Measurements from ENCODE around the gene RTN1.

Gene RTN1

DNA sequence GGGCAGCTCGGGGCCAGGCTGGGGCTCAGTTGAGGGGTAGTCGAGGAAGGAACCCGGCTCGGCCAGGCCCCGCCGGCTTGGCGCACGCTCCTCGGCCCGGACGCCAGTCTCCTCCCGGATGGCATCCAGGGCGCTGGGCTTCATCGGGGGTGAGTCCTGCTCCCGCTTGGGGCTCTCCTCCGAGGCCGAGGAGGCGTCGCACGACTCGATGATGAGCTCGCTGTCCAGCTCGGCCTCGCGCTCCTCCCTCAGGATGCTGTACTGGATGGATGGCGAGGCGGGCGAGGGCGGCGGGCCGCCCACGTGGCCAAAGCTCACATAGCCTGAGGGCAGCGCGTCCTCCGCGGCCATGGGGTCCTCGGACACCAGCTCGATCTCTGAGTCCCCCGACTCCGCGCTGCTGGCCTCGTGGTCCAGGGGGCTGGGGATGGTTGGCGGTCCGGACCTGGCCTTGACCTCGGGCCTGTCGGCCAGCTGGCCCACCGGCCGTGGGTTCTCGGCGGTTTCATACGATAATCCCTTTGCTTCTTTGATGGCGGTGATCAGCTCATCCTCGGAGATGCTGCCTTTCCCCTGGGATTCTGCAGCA lies 143.4 kb downstream of the RTN1 start:
- H3K4me3 Mint-ChIP-seq: no peak overlapping the region
- H3K4me1 Mint-ChIP-seq (ENCODE audit: low read depth): no peaks in the 10 kb centered on the region
- no peaks in the 10 kb centered on the region for H3K36me3 Mint-ChIP-seq
- H3K9me3 Mint-ChIP-seq (ENCODE audit: low read depth): no peaks in the 10 kb centered on the region
- no peak overlapping the region for H3K27ac Mint-ChIP-seq
- peaks cover 3% of the 10 kb centered on the region for H3K27me3 Mint-ChIP-seq

DNA sequence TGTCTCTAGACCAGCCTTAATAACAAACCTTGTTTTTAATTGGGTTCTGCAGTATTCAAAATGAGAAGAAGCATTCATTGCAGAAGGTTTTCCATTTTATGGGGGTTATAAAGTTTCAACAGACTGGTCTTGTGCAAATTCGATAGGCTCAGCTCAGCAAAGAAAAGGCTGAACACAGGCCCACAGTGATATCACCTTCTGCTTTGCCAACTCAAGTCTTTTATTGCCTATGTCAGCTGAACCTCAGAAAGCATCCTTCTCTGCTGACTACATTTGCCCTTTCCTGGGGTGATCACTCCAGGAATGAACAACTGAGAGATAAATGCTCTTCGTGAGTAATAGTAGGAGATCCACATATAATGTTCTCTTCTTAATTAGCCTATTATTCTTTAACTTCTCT lies 159.5 kb downstream of the RTN1 start:
- H3K4me3 Mint-ChIP-seq: no peak overlapping the region
- no peaks in the 10 kb centered on the region for H3K36me3 Mint-ChIP-seq
- no peaks in the 10 kb centered on the region for H3K4me1 Mint-ChIP-seq (ENCODE audit: low read depth)
- peaks cover 7% of the 10 kb centered on the region for H3K27me3 Mint-ChIP-seq
- no peak overlapping the region for H3K27ac Mint-ChIP-seq
- H3K9me3 Mint-ChIP-seq (ENCODE audit: low read depth): no peaks in the 10 kb centered on the region

DNA sequence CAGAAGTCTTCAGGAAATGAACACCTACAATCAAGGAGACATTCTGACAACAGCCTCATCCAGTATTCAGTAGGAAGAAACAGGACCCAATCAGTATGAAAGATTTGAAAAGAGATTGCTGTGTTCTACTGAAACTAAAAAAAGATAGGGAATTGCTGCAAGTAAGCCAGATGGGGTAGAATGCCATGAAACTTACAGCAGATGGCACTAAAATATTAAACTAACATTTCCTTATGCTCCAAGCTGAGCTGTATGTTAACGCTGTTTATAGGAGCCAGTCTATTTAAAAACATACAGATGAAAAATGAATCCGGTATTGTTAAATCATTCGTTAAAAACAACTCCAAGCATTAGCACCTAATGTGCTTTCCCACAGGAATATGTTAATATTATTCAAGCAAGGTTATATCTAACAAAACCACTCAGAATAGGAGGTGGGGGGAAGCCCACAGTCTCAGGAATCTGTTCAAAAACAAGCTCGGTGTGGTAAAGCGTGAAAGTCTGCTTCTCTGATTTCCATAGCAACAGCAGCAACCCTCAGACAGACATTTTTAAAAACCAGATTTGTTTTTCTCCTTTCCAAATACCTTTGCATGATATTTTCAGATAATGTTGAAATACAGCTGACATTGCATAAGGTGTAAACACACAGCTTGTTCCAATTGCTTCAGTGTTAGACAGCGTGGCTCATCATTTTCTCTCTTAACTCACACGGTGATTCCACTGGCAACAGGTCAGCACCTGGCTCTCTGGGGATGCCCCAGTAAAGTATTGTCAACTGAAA lies 162.6 kb downstream of the RTN1 start:
- H3K9me3 Mint-ChIP-seq (ENCODE audit: low read depth): no peaks in the 10 kb centered on the region
- no peak overlapping the region for H3K4me3 Mint-ChIP-seq
- peaks cover 1% of the 10 kb centered on the region for H3K27me3 Mint-ChIP-seq
- H3K4me1 Mint-ChIP-seq (ENCODE audit: low read depth): no peaks in the 10 kb centered on the region
- no peaks in the 10 kb centered on the region for H3K36me3 Mint-ChIP-seq
- H3K27ac Mint-ChIP-seq: no peak overlapping the region

DNA sequence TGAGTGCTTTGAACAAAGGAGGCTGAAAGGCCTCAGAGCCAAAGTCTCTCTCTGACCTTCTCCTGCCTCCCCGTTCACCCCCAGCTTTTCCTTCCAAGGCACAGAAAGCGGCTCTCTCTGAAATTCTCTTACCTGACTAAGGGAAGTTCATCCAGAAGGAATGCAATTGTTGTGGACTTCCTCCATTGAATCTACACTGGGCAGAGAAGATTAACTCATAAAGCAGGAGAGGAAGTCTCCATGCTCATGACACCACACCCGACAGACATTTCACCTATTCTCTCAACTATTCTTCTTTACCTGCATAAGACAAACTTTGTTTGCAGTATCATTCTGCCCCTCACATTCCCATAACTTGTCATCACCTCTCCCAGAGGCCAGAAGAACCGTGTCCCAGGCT lies 164.7 kb downstream of the RTN1 start:
- H3K9me3 Mint-ChIP-seq (ENCODE audit: low read depth): no peaks in the 10 kb centered on the region
- no peaks in the 10 kb centered on the region for H3K36me3 Mint-ChIP-seq
- H3K4me3 Mint-ChIP-seq: no peak overlapping the region
- peaks cover 1% of the 10 kb centered on the region for H3K27me3 Mint-ChIP-seq
- no peaks in the 10 kb centered on the region for H3K4me1 Mint-ChIP-seq (ENCODE audit: low read depth)
- no peak overlapping the region for H3K27ac Mint-ChIP-seq

DNA sequence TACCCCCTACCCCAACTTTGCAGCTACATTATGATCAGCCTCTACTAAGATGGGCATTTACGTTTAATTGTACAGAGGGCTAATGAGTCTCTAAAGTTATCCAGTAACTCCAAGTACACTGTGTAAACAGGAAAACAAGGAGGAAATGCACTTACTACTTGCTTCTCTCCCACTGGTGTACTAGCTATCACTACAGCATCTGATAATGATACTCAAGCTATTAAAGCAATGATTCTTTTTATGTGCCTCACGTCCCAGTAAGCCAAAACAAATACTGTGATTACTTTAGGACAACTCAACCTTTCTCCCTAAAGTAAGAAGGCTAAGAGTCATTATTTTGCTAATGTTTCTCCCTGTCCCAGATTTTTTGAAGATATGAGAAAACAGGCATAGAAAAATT lies 165.3 kb downstream of the RTN1 start:
- no peak overlapping the region for H3K27ac Mint-ChIP-seq
- H3K27me3 Mint-ChIP-seq: no peaks in the 10 kb centered on the region
- H3K4me1 Mint-ChIP-seq (ENCODE audit: low read depth): no peaks in the 10 kb centered on the region
- H3K36me3 Mint-ChIP-seq: no peaks in the 10 kb centered on the region
- H3K9me3 Mint-ChIP-seq (ENCODE audit: low read depth): no peaks in the 10 kb centered on the region
- no peak overlapping the region for H3K4me3 Mint-ChIP-seq

DNA sequence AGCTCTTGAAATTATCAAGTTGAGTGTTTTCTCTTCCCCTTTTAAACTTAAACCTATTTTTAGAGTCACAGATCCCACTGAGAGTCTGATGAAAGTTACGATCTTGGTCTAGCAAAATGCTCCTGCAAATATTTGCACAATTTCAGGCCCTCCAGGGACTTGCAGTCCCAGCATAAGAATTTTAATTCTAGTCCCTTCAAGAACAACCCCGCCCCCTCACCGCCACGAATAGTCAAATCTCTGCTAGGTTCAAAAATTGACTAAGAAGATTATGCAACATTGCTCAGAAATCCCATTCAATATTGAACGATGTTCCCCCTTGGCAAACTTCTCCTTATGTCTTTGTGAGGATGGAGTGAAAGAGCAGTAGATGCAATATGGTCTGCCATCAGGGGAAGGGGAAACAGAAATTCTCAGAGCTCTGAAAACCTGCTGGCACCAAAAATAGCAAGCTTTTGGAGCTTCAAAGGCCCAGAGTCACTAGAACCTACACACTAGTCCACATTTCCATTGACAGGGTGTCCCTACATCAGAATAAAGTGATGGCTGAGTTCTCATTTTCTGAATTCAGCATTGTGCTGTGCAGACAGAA lies 166.4 kb downstream of the RTN1 start:
- no peaks in the 10 kb centered on the region for H3K4me1 Mint-ChIP-seq (ENCODE audit: low read depth)
- H3K9me3 Mint-ChIP-seq (ENCODE audit: low read depth): no peaks in the 10 kb centered on the region
- H3K27ac Mint-ChIP-seq: no peak overlapping the region
- no peaks in the 10 kb centered on the region for H3K36me3 Mint-ChIP-seq
- H3K4me3 Mint-ChIP-seq: no peak overlapping the region
- peaks cover 3% of the 10 kb centered on the region for H3K27me3 Mint-ChIP-seq

DNA sequence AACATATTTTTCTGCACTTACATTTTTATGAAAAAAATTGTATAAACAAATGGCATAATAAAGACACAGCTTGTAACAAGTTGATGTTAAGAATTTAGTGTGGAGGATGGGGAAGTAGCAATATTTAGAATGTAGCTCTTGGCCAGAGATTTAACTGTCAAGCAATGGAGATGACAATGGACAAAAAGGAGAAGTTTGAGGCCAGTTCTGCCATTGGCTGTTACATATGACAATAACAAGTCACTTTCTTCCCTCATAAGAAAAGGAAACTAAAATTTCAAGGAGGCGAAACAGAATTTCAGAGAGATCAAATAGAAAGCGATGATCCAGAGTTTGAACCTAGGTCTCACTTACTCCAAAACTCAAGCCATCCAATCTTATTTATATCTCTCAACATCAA lies 171.1 kb downstream of the RTN1 start:
- H3K4me3 Mint-ChIP-seq: no peak overlapping the region
- H3K27me3 Mint-ChIP-seq: peaks cover 6% of the 10 kb centered on the region
- no peaks in the 10 kb centered on the region for H3K36me3 Mint-ChIP-seq
- no peaks in the 10 kb centered on the region for H3K4me1 Mint-ChIP-seq (ENCODE audit: low read depth)
- H3K9me3 Mint-ChIP-seq (ENCODE audit: low read depth): no peaks in the 10 kb centered on the region
- H3K27ac Mint-ChIP-seq: no peak overlapping the region

DNA sequence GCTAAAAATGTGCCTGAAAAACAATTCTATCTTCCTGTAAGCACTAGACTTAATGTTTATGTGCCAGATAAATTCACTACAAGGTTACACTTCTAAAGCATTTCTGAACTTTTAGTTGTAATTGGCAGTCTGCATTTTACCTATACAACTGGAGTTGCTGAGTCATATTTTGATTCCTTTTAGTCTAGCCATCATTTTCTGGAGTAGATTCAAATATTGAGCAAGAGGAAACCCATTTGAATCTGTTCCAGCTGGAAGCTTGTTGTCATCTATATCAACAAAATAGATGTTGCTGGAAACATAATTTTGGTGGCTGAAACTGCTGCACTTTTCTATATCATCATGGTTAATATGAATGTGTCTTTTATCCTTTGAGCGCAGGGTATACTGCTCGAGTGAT lies 171.8 kb downstream of the RTN1 start:
- Mint-ChIP-seq H3K27me3 (peaks cover 6% of the 10 kb centered on the region), H3K27ac (no peak overlapping the region), H3K4me1 (ENCODE audit: low read depth) (no peaks in the 10 kb centered on the region), H3K4me3 (no peak overlapping the region), H3K9me3 (ENCODE audit: low read depth) (no peaks in the 10 kb centered on the region), H3K36me3 (no peaks in the 10 kb centered on the region)

DNA sequence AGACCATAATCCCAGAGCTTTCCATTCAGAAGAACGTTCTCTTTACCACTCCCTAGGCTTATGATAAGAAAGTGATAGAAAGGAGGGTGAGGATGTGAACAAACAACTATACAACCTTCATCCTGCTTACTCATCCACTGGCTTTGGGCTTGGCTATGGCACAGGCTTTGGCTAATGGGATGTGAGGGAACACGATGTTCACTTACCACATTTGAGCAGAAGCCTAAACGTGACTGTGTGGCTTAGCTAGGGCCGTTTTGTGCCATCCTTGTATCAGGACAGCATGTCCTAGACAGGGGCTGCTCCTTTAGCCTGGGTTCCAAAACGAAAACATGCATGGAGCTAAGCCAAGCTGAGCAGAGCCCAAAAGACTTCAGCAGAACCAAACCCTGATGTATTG lies 175.4 kb downstream of the RTN1 start:
- Mint-ChIP-seq H3K27ac (no peak overlapping the region), H3K27me3 (peaks cover 10% of the 10 kb centered on the region), H3K36me3 (no peaks in the 10 kb centered on the region), H3K9me3 (ENCODE audit: low read depth) (no peaks in the 10 kb centered on the region), H3K4me3 (no peak overlapping the region), H3K4me1 (ENCODE audit: low read depth) (no peaks in the 10 kb centered on the region)

DNA sequence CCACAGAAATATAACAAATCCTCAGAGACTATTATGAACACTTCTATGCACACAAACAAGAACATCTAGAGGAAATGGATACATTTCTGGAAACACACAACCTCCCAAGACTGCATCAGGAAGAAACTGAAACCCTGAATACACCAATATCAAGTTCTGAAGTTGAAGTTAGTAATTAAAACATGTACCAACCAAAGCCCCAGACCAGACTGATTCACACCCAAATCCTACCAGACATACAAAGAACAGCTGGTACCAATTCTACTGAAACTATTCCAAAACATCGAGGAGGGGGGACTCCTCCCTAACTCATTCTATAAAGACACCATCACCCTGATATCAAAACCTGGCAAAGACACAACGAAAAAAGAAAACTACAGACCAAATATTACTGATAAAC lies 179.3 kb downstream of the RTN1 start:
- Mint-ChIP-seq H3K27ac (no peak overlapping the region), H3K4me1 (ENCODE audit: low read depth) (no peaks in the 10 kb centered on the region), H3K9me3 (ENCODE audit: low read depth) (no peaks in the 10 kb centered on the region), H3K36me3 (no peaks in the 10 kb centered on the region), H3K27me3 (peaks cover 22% of the 10 kb centered on the region), H3K4me3 (no peak overlapping the region)

DNA sequence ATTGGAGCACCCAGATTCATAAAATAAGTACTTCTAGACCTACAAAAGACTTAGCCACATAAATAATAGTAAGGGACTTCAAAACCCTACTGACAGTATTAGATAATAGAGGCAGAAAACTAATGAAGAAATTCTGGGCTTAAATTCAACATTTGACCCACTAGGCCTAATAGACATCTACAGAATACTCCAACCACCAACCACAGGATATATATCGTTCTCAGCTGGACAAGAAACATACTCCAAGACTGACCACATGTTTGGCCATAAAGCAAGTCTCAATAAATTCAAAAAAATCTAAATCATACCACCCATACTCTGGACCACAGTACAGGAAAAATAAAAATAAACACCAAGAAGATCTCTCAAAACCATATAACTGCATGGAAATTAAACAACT lies 180.2 kb downstream of the RTN1 start:
- Mint-ChIP-seq H3K9me3 (ENCODE audit: low read depth) (no peaks in the 10 kb centered on the region), H3K27ac (no peak overlapping the region), H3K4me3 (no peak overlapping the region), H3K4me1 (ENCODE audit: low read depth) (no peaks in the 10 kb centered on the region), H3K36me3 (no peaks in the 10 kb centered on the region), H3K27me3 (peaks cover 22% of the 10 kb centered on the region)

DNA sequence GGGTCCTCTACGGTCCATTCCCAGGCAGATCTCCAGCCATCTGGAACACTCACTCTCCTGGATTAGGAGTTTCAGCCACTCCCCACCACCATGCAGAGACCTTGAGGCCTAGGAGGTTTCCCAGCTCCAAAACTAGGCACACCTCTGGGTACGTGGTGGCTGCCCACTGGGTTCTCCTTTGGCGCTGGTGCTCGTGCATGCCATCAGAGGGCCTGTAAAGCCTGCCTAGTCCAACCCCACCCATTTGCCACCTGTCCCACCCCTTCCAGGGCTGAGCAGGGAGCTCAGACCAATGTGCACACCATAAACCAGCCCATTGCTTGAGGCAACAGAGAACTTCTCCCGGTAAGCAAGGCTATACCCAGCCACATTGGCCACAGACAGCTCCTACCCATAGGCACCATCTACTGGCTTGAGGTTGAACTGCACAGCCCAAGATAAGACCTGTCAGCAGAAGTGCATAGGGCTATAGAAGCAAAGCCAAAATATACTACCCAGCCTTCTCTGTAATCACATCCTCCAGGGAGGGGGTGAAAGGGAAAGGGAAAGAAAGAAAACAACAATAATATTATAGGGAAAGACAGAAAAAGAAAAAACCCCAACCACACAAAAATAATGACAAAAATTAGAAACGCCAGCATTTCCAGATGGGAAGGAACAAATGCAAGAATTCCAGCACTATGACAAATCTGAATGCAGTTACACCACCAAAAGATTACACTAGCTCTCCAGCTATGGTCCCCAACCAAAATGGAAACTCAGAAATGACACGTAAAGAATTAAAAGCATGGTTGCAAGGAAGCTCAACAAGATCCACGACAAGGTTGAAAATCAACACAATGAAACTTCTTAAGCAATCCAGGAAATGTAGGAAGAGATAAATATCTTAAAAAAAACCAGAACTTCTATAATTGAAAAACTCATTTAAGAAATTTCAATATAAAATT lies 182.1 kb downstream of the RTN1 start:
- Mint-ChIP-seq H3K36me3 (no peaks in the 10 kb centered on the region), H3K4me1 (ENCODE audit: low read depth) (no peaks in the 10 kb centered on the region), H3K4me3 (no peak overlapping the region), H3K27ac (no peak overlapping the region), H3K27me3 (peaks cover 24% of the 10 kb centered on the region), H3K9me3 (ENCODE audit: low read depth) (no peaks in the 10 kb centered on the region)

DNA sequence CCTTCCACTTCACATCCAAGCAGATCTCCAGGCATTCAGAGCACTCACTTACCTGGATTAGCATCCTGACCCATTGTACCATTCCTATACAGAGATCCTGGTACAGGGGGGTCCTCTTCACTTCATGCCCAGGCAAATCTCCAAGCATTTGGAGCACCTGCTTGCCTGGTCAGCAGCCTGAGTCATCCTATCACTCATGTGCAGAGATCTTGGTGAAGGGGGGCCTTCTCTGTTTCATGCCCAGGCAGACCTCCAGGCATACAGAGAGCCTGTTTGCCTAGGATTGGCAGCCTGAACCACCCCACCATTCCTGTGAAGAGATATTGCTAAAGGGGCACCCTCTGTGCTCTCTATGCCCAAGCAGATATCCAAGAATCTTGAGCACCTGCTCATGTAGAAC lies 182.9 kb downstream of the RTN1 start:
- Mint-ChIP-seq H3K27ac (no peak overlapping the region), H3K9me3 (ENCODE audit: low read depth) (no peaks in the 10 kb centered on the region), H3K4me1 (ENCODE audit: low read depth) (no peaks in the 10 kb centered on the region), H3K27me3 (peaks cover 25% of the 10 kb centered on the region), H3K4me3 (no peak overlapping the region), H3K36me3 (no peaks in the 10 kb centered on the region)

DNA sequence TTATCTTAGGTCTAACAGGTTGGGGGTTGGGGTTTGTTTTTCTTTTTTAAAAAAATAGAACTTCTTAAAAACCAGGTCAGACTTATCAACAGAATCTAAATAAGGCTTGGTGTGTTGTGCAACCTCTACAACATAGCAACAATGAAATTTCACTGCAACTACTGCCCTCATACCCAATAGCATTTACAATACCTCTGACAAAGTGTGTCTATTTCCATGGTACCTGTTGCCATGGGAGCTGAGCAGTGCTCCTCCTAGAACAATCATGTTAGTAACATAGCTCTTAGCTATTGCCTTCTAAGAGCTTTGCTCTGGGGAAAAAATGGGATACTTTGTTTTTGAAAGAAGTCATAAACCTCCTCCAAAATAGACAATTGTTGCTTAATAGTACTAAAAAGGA lies 190.7 kb downstream of the RTN1 start:
- no peak overlapping the region for H3K27ac Mint-ChIP-seq
- no peaks in the 10 kb centered on the region for H3K9me3 Mint-ChIP-seq (ENCODE audit: low read depth)
- H3K4me1 Mint-ChIP-seq (ENCODE audit: low read depth): no peaks in the 10 kb centered on the region

DNA sequence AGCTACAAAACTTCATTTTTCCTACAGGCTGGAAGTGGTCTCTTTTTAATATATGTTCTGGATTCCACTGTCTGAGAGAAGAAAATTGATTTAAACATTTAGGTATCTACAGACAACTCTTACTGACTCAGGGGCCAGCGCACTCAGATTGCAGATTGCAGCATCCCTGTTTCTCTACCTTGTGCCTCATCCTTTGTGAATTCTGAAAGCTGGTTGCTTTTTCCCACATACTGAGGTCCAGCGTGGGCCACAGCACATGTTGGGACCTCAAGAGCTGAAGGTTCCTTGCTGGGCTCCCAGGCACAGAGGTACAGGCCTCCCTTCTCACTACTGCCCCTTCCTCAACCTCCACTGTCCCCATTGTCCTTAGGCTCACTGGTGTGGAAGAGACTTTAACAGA lies 192.2 kb downstream of the RTN1 start:
- Mint-ChIP-seq H3K4me1 (ENCODE audit: low read depth) (no peaks in the 10 kb centered on the region), H3K4me3 (no peak overlapping the region), H3K27me3 (peaks cover 8% of the 10 kb centered on the region), H3K9me3 (ENCODE audit: low read depth) (no peaks in the 10 kb centered on the region), H3K36me3 (no peaks in the 10 kb centered on the region), H3K27ac (no peak overlapping the region)

More for the DNA sequence above, 190.7 kb downstream of the RTN1 start:
- Mint-ChIP-seq H3K27me3 (peaks cover 10% of the 10 kb centered on the region), H3K36me3 (no peaks in the 10 kb centered on the region), H3K4me3 (no peak overlapping the region)
